GM13976 (cell line): Measurements from ENCODE around the gene CSNK2A1.

Source experiments
- DNase-seq: peaks from one replicate; pipeline ENCODE4 v3.0.0; 2012; ENCODE audit warnings: low spot score
- in situ Hi-C: fragments of 300-500 bp; cut with MboI; formaldehyde crosslinking; loops from one replicate; pipeline ENCODE4 v1.12.0; 2022; ENCODE audit warnings: low sequenced_read_pairs, mixed read lengths, inconsistent platforms; ENCODE audit not compliant: unreplicated experiment
- TF ChIP-seq, protein P1 (sequence below): IDR thresholded peaks from 2 replicates; pipeline ENCODE4 v1.5.1; 2012; ENCODE audit warnings: borderline replicate concordance, mild to moderate bottlenecking; ENCODE audit not compliant: insufficient read depth; ENCODE audit errors: extremely low read depth, missing control alignments, control extremely low read depth

Gene CSNK2A1

DNA sequence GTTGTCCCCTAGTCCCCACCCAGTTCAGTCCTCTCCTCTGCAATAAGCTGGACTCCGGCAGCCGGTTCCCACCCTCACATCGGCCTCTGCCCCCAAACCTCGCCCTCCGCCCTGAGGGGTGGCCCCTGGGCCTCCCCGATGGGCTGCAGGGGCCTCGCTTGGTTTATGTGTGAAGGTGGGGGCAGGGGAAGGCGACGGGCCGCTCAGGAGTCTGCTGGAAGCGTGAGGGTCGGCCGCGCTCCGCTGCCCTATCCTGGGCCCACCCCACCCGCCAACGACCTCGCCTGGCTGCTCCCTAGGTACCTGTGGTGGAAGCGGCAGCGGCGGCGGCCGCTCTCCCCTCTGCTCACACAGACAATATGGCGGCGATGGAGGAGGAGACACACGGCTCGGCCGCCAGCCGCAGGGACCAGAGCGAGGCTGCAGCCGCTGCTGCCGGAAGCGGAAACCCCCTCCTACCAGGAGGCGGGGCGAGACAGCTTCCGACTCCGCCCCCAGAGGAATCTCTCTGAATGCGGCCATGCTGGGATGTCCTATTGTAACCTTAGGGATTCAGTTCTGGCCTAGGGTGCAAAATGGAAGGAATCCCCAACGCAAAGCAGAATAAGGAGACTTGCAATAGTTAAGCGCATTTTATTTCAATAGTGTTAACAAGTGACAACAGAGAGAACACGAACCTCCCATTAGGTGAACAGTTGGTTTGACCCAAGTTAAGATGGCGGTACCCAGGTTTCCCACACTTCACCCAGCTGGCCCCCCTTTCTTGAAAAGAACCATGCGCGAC, at the start of gene CSNK2A1:
Gene CSNK2A1, minus strand, starts transcription at position 422 of the 784 bp plus-strand sequence. CDS start 35,239 bp downstream, outside the sequence.
- in situ Hi-C loops: no loop called here
- TF ChIP-seq, protein P1, sequence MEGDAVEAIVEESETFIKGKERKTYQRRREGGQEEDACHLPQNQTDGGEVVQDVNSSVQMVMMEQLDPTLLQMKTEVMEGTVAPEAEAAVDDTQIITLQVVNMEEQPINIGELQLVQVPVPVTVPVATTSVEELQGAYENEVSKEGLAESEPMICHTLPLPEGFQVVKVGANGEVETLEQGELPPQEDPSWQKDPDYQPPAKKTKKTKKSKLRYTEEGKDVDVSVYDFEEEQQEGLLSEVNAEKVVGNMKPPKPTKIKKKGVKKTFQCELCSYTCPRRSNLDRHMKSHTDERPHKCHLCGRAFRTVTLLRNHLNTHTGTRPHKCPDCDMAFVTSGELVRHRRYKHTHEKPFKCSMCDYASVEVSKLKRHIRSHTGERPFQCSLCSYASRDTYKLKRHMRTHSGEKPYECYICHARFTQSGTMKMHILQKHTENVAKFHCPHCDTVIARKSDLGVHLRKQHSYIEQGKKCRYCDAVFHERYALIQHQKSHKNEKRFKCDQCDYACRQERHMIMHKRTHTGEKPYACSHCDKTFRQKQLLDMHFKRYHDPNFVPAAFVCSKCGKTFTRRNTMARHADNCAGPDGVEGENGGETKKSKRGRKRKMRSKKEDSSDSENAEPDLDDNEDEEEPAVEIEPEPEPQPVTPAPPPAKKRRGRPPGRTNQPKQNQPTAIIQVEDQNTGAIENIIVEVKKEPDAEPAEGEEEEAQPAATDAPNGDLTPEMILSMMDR: no peak
- DNase-seq: peak; percentile 96

GRCh38 chr20:592506-592905, 48.9 kb upstream of the CSNK2A1 start:
- DNase-seq: no peak
- in situ Hi-C loops: no loop called here
- TF ChIP-seq, protein P1: no peak

GRCh38 chr20:591941-592340, 48.4 kb upstream of the CSNK2A1 start:
- TF ChIP-seq, protein P1: no peak

GRCh38 chr20:588932-589672, 45.5 kb upstream of the CSNK2A1 start:
- peak; percentile 74 for DNase-seq
- in situ Hi-C loops: no loop called here
- TF ChIP-seq, protein P1: no peak

More at GRCh38 chr20:591941-592340, 48.4 kb upstream of the CSNK2A1 start:
- no peak for DNase-seq
- in situ Hi-C loops: no loop called here

- DNase-seq: no peak
- in situ Hi-C loops: no loop called here
- TF ChIP-seq, protein P1: no peak
Measured at GRCh38 chr20:588476-588875, 44.9 kb upstream of the CSNK2A1 start.

DNA sequence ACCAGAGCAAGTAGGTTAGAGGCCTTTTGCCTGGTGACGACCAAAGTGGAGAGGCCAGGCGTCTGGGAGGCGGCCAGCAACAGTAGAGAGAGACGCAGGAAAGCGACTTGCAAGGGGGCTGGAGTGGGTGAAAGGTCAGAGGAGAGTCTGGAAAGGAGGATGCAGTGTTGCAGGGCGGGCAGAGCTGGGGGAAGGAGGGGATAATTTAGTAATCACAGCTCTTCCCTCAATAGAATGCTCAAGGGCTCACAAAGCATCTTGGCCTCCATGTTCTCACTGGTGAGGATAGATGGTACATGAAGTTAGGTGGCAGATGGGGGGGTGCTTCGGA, 41.3 kb upstream of the CSNK2A1 start:
- DNase-seq: no peak
- in situ Hi-C loops: no loop called here
- TF ChIP-seq, protein P1: no peak
